Activated CD8-positive, alpha-beta memory T cell treated with anti-CD3 and anti-CD28 coated beads, Interleukin-2, amount 50 U/mL, for 24 hours (primary cell): ENCODE measurements around the gene WDR87.
"Not testable (repeated sequence)": the region's sequence is repeated elsewhere in the genome, so short reads cannot be mapped to it uniquely, and the experiment has no call there.

Experiments used
- DNase-seq: peaks from one replicate; pipeline ENCODE4 v3.0.0-alpha.2; 2020; ENCODE audit errors: extremely low read depth

WDR87 gene

GRCh38 chr19:37930416-37930815 is 24.0 kb upstream of the WDR87 start:
- no peak for DNase-seq

DNA sequence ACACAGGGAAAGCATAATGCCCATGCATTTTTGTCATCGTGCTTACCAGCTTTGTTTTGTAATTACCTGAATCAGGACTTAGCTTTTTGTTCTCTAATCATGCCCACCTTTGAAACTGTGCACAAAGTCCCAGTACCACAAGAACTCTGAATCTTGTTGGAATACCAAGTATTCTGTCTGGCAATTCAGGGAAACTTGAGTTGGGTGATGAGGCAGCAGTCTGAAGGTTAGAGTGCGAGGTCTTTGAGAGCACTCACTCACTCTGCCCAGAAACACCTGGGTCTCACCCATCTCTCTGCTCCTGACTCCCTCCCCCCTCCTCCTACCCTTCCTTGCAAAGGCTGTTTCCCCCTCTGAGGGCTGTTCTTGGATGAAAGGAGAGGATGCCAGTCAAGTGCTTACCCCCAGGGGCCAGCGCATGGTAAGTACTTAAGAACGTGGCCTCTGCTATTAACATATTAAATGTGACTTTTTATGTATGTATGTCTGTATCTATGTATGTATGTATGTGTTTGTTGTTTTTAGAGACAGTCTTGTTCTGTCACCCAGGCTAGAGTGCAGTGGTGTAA is 23.0 kb upstream of the WDR87 start:
- no peak for DNase-seq

DNA sequence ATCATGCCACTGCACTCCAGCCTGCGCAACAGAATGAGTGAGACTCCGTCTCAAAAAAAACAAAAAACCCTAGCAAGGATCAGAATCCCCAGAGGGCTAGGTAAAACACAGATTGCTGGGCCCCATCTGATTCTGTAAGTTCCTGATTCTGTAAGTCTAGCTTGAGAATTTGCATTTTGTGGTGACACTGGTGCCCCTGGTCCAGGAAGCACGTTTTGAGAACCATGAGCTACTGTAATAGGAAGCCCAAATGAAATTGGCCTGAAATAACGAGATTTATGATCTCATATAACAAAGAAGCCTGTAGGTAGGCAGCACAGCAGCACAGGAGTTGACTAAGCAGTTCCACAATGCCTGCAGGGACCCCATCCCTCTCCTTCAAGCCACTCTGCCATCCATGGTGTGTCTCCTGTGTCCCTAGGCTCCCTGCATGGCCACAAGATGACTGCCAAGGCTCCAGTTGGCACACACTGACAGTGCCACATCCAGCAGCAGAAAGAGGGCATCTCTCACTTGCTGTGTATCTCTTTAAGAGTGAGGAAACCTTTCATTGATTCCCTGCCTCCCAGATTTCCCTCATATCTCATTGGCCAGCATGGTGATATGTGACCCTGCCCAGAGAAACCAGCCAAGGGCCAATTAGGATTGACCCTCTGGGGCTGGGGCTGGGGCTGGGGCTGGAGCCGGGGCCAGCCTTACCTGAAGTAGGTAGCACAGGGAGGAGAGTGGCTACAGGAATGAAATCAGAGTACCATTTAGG is 22.3 kb upstream of the WDR87 start:
- DNase-seq = no peak

GRCh38 chr19:37926711-37927110 is 20.3 kb upstream of the WDR87 start:
- no peak for DNase-seq

DNA sequence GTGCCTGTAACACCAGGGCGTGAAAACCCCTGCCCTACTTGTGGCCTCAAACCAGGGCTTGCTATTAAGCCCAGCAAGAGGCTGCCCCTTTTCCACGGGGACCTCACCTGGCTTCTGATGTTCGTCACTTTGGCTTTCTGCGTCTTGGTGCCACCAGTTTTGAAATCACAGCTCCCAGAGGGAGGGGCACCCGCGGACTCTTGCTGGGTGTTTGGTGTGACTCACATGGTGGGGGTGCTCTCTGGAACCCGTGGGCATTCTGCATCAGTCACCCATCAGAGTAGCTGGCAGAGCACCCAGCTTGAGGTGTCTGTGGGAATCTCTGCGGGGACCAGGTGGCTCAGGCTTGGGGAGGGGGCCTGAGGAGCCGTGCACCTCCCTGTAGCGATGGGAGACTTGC is 19.9 kb upstream of the WDR87 start:
- DNase-seq = no peak

GRCh38 chr19:37925212-37925611 is 18.8 kb upstream of the WDR87 start:
- DNase-seq = no peak

- not testable (repeated sequence) for DNase-seq
Measured at GRCh38 chr19:37924573-37924972, 18.2 kb upstream of the WDR87 start.

GRCh38 chr19:37920591-37921450 is 14.4 kb upstream of the WDR87 start:
- DNase-seq = no peak

DNA sequence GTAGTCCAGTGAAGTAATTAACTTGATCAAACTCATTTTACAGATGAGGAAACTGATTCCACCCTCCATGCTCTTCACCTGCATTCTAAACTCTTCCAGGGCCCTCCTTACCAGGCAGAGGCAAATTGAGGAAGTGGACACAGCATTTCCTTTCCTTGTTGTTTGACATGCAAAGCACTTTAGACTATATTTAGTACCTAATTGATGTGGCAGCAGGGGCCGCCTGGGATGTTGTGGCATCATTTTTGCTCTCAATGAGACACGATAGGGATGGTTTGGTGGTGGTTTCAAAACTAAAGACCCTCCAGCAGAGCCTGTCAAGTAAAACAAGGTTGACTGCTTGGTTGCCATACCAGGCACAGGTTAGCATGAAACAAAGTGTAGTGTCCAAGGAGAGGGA is 8.5 kb upstream of the WDR87 start:
- DNase-seq = no peak

DNA sequence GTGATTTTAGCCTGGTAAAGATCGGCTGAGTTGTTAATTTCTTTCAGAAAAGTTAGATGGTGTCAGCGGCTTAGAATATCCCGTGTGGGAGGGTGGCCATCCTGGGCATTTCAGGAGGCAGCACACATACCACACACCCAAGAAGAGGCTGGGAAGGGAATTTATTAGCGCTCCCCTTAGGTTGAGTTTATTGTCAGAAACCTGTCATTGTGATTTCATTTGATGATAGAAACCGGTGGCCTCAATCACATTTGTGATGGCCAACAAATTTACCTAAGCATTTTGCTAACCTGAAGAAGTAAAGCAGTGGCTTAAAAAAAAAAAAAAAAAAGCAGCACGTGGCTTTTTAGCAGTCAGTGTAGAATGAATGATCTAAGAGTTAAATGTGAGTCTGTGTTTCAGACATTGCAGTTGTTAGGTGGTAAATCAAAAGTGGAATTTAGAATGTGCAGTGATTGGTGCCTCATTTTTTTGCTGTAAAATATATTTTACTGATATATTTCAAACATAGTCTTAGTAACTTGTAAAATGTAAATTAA is 3.3 kb upstream of the WDR87 start:
- DNase-seq = no peak

- DNase-seq = no peak
Measured at GRCh38 chr19:37907735-37908455, 1.5 kb upstream of the WDR87 start.

GRCh38 chr19:37906869-37907734 is 708 bp upstream of the WDR87 start, which contains the start of gene SIPA1L3:
SIPA1L3 (plus strand) TSS chr19:37907208; CDS start chr19:38081566, 174,358 bp downstream.
- peak; percentile 81 for DNase-seq

DNA sequence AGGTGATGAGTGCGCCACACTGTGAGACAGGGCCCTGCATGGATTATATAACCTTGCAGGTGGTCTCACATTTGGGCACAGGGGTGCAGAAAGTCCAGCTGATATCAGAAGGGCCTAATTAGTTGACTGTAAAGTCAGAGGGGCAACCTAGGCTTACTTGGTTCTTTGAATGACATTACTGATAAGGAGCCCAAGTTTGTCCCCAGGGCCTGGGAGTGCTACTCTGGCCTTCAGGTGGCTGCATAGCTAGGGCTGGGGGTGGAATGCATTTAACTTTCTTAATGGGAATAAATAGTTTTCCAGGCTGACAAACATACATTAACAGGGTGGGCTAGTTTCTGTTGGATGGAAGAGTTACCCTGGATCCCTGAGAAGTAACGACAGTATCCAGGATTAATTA is 3.3 kb downstream of the WDR87 start:
- no peak for DNase-seq

GRCh38 chr19:37902668-37903067 is 3.7 kb downstream of the WDR87 start:
- DNase-seq = peak; percentile 54

GRCh38 chr19:37899966-37900365 is 6.4 kb downstream of the WDR87 start:
- no peak for DNase-seq

GRCh38 chr19:37899453-37899852 is 6.9 kb downstream of the WDR87 start:
- no peak for DNase-seq

DNA sequence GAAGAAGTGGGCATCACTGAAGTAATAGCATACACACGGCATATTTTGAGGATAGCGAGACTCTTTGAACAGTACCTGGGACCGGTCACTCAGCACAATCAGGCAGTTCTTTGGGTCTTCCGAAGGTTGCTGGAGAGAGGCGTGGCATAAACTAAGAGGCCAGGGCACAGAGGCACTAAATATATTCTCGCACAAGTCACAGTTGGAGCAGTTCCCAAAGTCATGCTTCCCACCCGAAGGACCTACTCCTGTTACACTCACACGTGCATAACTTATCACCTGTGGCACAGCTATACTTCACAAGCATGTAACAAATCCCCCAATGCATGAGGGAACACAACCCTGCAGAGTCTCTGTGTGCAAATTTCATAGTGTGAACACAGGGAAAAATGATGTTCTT is 10.2 kb downstream of the WDR87 start:
- no peak for DNase-seq

GRCh38 chr19:37893845-37894575 is 12.4 kb downstream of the WDR87 start:
- no peak for DNase-seq

DNA sequence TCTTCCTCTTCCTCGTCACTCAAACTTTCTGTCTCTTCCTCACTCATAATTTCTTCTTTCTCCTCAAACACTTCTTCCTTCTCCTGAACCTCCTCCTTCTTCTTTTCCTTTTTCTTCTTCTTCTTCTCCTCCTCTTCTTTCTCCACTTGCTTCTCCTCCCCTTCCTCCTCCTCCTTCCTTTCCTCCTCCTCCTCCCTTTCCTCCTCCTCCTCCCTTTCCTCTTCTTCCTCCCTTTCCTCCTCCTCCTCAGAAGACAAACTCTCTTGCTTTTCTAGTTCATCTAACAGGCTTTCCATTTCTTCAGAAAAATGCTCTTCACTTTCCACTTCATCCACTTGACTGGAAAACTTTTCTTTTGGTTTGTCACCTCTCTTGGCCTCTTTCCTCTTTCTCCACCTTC is 19.8 kb downstream of the WDR87 start:
- DNase-seq = no peak

DNA sequence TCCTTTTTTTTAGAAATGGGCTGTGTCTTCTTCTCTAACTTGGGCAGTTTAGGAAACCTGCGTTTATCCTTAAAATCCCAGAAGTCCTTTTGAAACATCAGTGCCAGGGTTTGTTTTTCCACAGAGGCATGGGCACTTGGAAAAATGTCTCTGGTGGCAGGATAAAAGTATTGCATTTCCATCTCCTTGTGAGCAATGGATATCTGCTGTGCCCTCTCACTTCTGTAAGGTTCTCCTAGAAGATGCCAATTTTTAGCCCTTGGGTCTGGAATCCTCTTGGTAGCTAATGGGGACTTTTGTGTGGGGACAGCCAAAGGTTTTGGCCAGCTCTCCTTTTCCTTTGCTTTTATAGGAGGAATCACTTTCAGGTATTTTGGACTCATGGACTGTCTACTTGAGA is 21.0 kb downstream of the WDR87 start:
- DNase-seq = no peak
